ENCODE measurements around the gene PLA2G4B.

The PLA2G4B gene

GRCh38 chr15:41823502-41823901 lies 15.1 kb upstream of the PLA2G4B start:
- TF ChIP-seq EZH2phosphoT487 (IDR thresholded peaks at IDR 0.05; ENCODE audit: borderline replicate concordance) (no peak), CTCF (conservative IDR thresholded peaks at IDR 0.05; ENCODE audit: low read length) (no peak)
- Histone ChIP-seq H2AFZ (ENCODE audit: low read length) (no peak overlapping the region), H3K79me2 (ENCODE audit: insufficient read depth, low read length) (0 out of 2 replicates have a peak, but pooled peaks cover 4% of the 10 kb centered on the region), H3K4me2 (ENCODE audit: low read depth, low read length, poor library complexity, severe bottlenecking) (no peak overlapping the region), H3K9ac (ENCODE audit: low read depth, low read length, poor library complexity, severe bottlenecking) (no peak overlapping the region), H3K4me3 (ENCODE audit: low read length, poor library complexity, severe bottlenecking) (no peak overlapping the region), H3F3A (ENCODE audit: low read depth) (no peaks in the 10 kb centered on the region), H3K9me2 (replicated peaks; ENCODE audit: low read depth, low read length) (no peaks in the 10 kb centered on the region), H3K9me3 (ENCODE audit: insufficient read depth, low read depth, low read length) (no peaks in the 10 kb centered on the region), H3K36me3 (ENCODE audit: insufficient read depth, low read length) (peaks cover 40% of the 10 kb centered on the region; the same call in 1 of the 2 replicates), H3K27me3 (ENCODE audit: insufficient read depth, low read length, poor library complexity, severe bottlenecking) (no peaks in the 10 kb centered on the region), H4K20me1 (ENCODE audit: insufficient read depth, low read length, poor library complexity, severe bottlenecking) (no peaks in the 10 kb centered on the region), H3K4me1 (ENCODE audit: insufficient read depth, low read length, poor library complexity, severe bottlenecking) (peaks cover 9% of the 10 kb centered on the region)

GRCh38 chr15:41824062-41824745 lies 14.4 kb upstream of the PLA2G4B start:
- no peak for TF ChIP-seq EZH2phosphoT487 (IDR thresholded peaks at IDR 0.05; ENCODE audit: borderline replicate concordance)
- TF ChIP-seq CTCF (conservative IDR thresholded peaks at IDR 0.05; ENCODE audit: low read length) = no peak

GRCh38 chr15:41825145-41825544 lies 13.5 kb upstream of the PLA2G4B start:
- Histone ChIP-seq H3F3A (ENCODE audit: low read depth) (no peaks in the 10 kb centered on the region), H3K4me3 (ENCODE audit: low read length, poor library complexity, severe bottlenecking) (no peak overlapping the region), H3K4me1 (ENCODE audit: insufficient read depth, low read length, poor library complexity, severe bottlenecking) (peaks cover 26% of the 10 kb centered on the region), H3K27me3 (ENCODE audit: insufficient read depth, low read length, poor library complexity, severe bottlenecking) (no peaks in the 10 kb centered on the region), H2AFZ (ENCODE audit: low read length) (no peak overlapping the region), H3K9me3 (ENCODE audit: insufficient read depth, low read depth, low read length) (no peaks in the 10 kb centered on the region), H3K4me2 (ENCODE audit: low read depth, low read length, poor library complexity, severe bottlenecking) (no peak overlapping the region), H3K36me3 (ENCODE audit: insufficient read depth, low read length) (peaks cover 32% of the 10 kb centered on the region; the same call in 1 of the 2 replicates), H3K79me2 (ENCODE audit: insufficient read depth, low read length) (peaks cover 20% of the 10 kb centered on the region), H3K9me2 (replicated peaks; ENCODE audit: low read depth, low read length) (no peaks in the 10 kb centered on the region), H4K20me1 (ENCODE audit: insufficient read depth, low read length, poor library complexity, severe bottlenecking) (no peaks in the 10 kb centered on the region), H3K9ac (ENCODE audit: low read depth, low read length, poor library complexity, severe bottlenecking) (no peak overlapping the region)
- TF ChIP-seq CTCF (conservative IDR thresholded peaks at IDR 0.05; ENCODE audit: low read length) = no peak
- TF ChIP-seq EZH2phosphoT487 (IDR thresholded peaks at IDR 0.05; ENCODE audit: borderline replicate concordance) = no peak

More at GRCh38 chr15:41824062-41824745, 14.4 kb upstream of the PLA2G4B start:
- no peak overlapping the region for H3K4me2 ChIP-seq (ENCODE audit: low read depth, low read length, poor library complexity, severe bottlenecking)
- H4K20me1 ChIP-seq (ENCODE audit: insufficient read depth, low read length, poor library complexity, severe bottlenecking) = no peaks in the 10 kb centered on the region
- H3F3A ChIP-seq (ENCODE audit: low read depth) = no peaks in the 10 kb centered on the region
- peaks cover 16% of the 10 kb centered on the region for H3K4me1 ChIP-seq (ENCODE audit: insufficient read depth, low read length, poor library complexity, severe bottlenecking)
- H3K79me2 ChIP-seq (ENCODE audit: insufficient read depth, low read length) = peaks cover 11% of the 10 kb centered on the region
- H3K9me2 ChIP-seq (replicated peaks; ENCODE audit: low read depth, low read length) = no peaks in the 10 kb centered on the region
- H3K9me3 ChIP-seq (ENCODE audit: insufficient read depth, low read depth, low read length) = no peaks in the 10 kb centered on the region
- H3K27me3 ChIP-seq (ENCODE audit: insufficient read depth, low read length, poor library complexity, severe bottlenecking) = no peaks in the 10 kb centered on the region
- H2AFZ ChIP-seq (ENCODE audit: low read length) = no peak overlapping the region
- H3K36me3 ChIP-seq (ENCODE audit: insufficient read depth, low read length) = peaks cover 33% of the 10 kb centered on the region; the same call in 1 of the 2 replicates
- no peak overlapping the region for H3K9ac ChIP-seq (ENCODE audit: low read depth, low read length, poor library complexity, severe bottlenecking)
- H3K4me3 ChIP-seq (ENCODE audit: low read length, poor library complexity, severe bottlenecking) = no peak overlapping the region
